Endothelial cell of umbilical vein (primary cell): Measurements from ENCODE around the gene FILIP1L. TPM values are rescaled to one million over a fixed set of nuclear protein-coding genes. Genes with fewer than 3 reads are reported as not detected.

Experiments
- BruUV-seq: library from RNA; stranded (reverse); fragments of 400-500 nt; replicated peaks from 2 replicates; lab custom pipeline; 2021; lab: Mats Ljungman, UMichigan
- CTCF ChIA-PET: fragments of 300-600, 350-600 bp; sonication (Branson Sonifier 250); formaldehyde crosslinking; loops from one replicate; lab custom pipeline; 2021; ENCODE audit warnings: antibody characterized with exemption, inconsistent platforms; lab: Charles Lee
- POLR2A ChIA-PET: fragments of 300-600, 350-600 bp; sonication (Branson Sonifier 250); formaldehyde crosslinking; loops from one replicate; lab custom pipeline; 2021; ENCODE audit warnings: antibody characterized with exemption, inconsistent platforms; lab: Charles Lee
- DNase-seq: peaks from one replicate; pipeline ENCODE4 v3.0.0-alpha.2; 2011; ENCODE audit warnings: low read depth, low spot score
- FAIRE-seq: peaks from 2 replicates; lab custom pipeline; 2011; peaks lifted over from hg19 to GRCh38; lab: Jason Lieb, UNC
- H2AFZ ChIP-seq: 2 replicates; pipeline ENCODE4 v1.6.0; 2012; ENCODE audit warnings: low read depth, low read length, control low read depth, inconsistent platforms
- H3K27ac ChIP-seq: 2 replicates; pipeline ENCODE4 v1.5.1; 2011; ENCODE audit warnings: low read depth, mild to moderate bottlenecking, control low read depth, low read length, moderate library complexity; ENCODE audit not compliant: insufficient read depth
- H3K27me3 ChIP-seq, 2 experiments: 2 replicates each; pipeline versions ENCODE4 v1.6.0 to v1.6.1; 2011; ENCODE audit warnings: low read length in 2 of 2, mixed read lengths in 1 of 2; ENCODE audit not compliant: control insufficient read depth in 2 of 2, insufficient read depth in 2 of 2
- H3K36me3 ChIP-seq, 2 experiments: 2 replicates in 1 of 2; 3 replicates in 1 of 2; pipeline ENCODE4 v1.5.1; 2011; ENCODE audit warnings: low read length in 2 of 2, mild to moderate bottlenecking in 1 of 2, moderate library complexity in 1 of 2; ENCODE audit not compliant: control insufficient read depth in 2 of 2, insufficient read depth in 2 of 2; ENCODE audit errors: extremely low read depth in 1 of 2
- H3K4me1 ChIP-seq: 3 replicates; pipeline ENCODE4 v1.5.1; 2011; ENCODE audit warnings: mild to moderate bottlenecking, low read length; ENCODE audit not compliant: control insufficient read depth, insufficient read depth; ENCODE audit errors: extremely low read depth
- H3K4me2 ChIP-seq: 2 replicates; pipeline ENCODE4 v1.6.1; 2011; ENCODE audit warnings: low read length, control low read depth, mixed read lengths; ENCODE audit not compliant: insufficient read depth
- H3K4me3 ChIP-seq, 3 experiments: fragments of 200-600 bp in 1 of 3; sonication (generic), shearing (Covaris generic) in 1 of 3; replicated peaks in 1 of 3; 2 replicates each; pipeline ENCODE4 v1.5.1; 2011 to 2016; ENCODE audit warnings: control low read depth in 3 of 3, low read length in 3 of 3, mild to moderate bottlenecking in 2 of 3, inconsistent platforms in 1 of 3, low read depth in 1 of 3, moderate library complexity in 1 of 3; ENCODE audit not compliant: insufficient read depth in 1 of 3
- H3K79me2 ChIP-seq: 2 replicates; pipeline ENCODE4 v1.6.0; 2012; ENCODE audit warnings: low read length, inconsistent platforms; ENCODE audit not compliant: control insufficient read depth, insufficient read depth
- H3K9ac ChIP-seq: replicated peaks from 2 replicates; pipeline ENCODE3; 2011; ENCODE audit warnings: low read length, control low read depth; ENCODE audit not compliant: insufficient read depth; ENCODE audit errors: extremely low read depth
- H3K9me1 ChIP-seq: replicated peaks from 3 replicates; pipeline ENCODE4 v1.6.0; 2011; ENCODE audit warnings: mild to moderate bottlenecking, low read length; ENCODE audit not compliant: control insufficient read depth, insufficient read depth; ENCODE audit errors: extremely low read depth
- H3K9me3 ChIP-seq: replicated peaks from 2 replicates; pipeline ENCODE4 v1.5.1; 2012; ENCODE audit warnings: low read length, inconsistent platforms; ENCODE audit not compliant: control insufficient read depth, insufficient read depth
- H4K20me1 ChIP-seq: replicated peaks from 2 replicates; pipeline ENCODE3; 2011; ENCODE audit warnings: mild to moderate bottlenecking, low read length; ENCODE audit not compliant: control insufficient read depth, insufficient read depth; ENCODE audit errors: extremely low read depth
- CTCF ChIP-seq, 2 donors: IDR thresholded peaks; 1 replicate in 1 of 2; 2 replicates in 1 of 2; pipeline ENCODE4 v1.5.1; 2011; ENCODE audit warnings: low read length in 2 of 2, mild to moderate bottlenecking in 2 of 2, moderate library complexity in 2 of 2, control low read depth in 1 of 2, inconsistent platforms in 1 of 2, low read depth in 1 of 2; ENCODE audit not compliant: insufficient read depth in 1 of 2; ENCODE audit errors: extremely low read depth in 1 of 2
- EZH2 ChIP-seq: IDR thresholded peaks from 2 replicates; pipeline ENCODE4 v1.6.1; 2012; ENCODE audit warnings: borderline replicate concordance, low read depth, mild to moderate bottlenecking, moderate library complexity, low read length, inconsistent platforms; ENCODE audit not compliant: severe bottlenecking
- FOS ChIP-seq: IDR thresholded peaks from 2 replicates; pipeline ENCODE4 v1.6.1; 2011; ENCODE audit warnings: mild to moderate bottlenecking, low read length, moderate library complexity, borderline replicate concordance; ENCODE audit not compliant: insufficient read depth
- GATA2 ChIP-seq: IDR thresholded peaks from 2 replicates; pipeline ENCODE4 v1.7.0; 2011; ENCODE audit warnings: low read depth, mild to moderate bottlenecking, moderate library complexity, mixed read lengths, low read length; ENCODE audit not compliant: insufficient read length, insufficient read depth
- JUN ChIP-seq: IDR thresholded peaks from 2 replicates; pipeline ENCODE4 v1.6.1; 2011; ENCODE audit warnings: borderline replicate concordance, low read depth; ENCODE audit not compliant: insufficient read length, insufficient read depth
- MYC ChIP-seq: IDR thresholded peaks from one replicate; pipeline ENCODE4 v1.6.1; 2011; ENCODE audit warnings: mild to moderate bottlenecking, low read depth, low read length
- POLR2A ChIP-seq: IDR thresholded peaks from 2 replicates; pipeline ENCODE4 v1.6.1; 2012; ENCODE audit warnings: low read depth, mild to moderate bottlenecking, control low read depth, low read length
- POLR2AphosphoS5 ChIP-seq: IDR thresholded peaks from 2 replicates; pipeline ENCODE4 v1.6.1; 2012; ENCODE audit warnings: low read depth, mild to moderate bottlenecking, control low read depth, low read length, moderate library complexity; ENCODE audit not compliant: insufficient read depth
- dilution Hi-C: fragments of 300-500 bp; cut with MboI; formaldehyde crosslinking; loops from one replicate; pipeline ENCODE4 v1.15.0; 2019; ENCODE audit warnings: low sequenced_read_pairs; ENCODE audit not compliant: extremely low pct_ligation_motif_present
- intact Hi-C: fragments of 100-400 bp; cut with micrococcal nuclease; formaldehyde crosslinking; loops from one replicate; pipeline ENCODE4 v1.10.0; 2022
- polyA plus RNA-seq, 4 experiments: library from polyadenylated mRNA; depleted of rRNA in 3 of 4; stranded (reverse) in 3 of 4; unstranded in 1 of 4; fragments of >200 nt; gene quantifications; 2 replicates each; pipeline versions ENCODE4 v1.2.1 to v1.2.3, GENCODE V29; 2011 to 2012; ENCODE audit warnings: missing spikeins in 1 of 4
- total RNA-seq: library from RNA; stranded (reverse); gene quantifications from 2 replicates; pipeline ENCODE4 v1.2.3, GENCODE V29; 2021
- TF ChIP-seq, protein P1 (sequence below): IDR thresholded peaks from 2 replicates; pipeline ENCODE4 v1.6.1; 2011; ENCODE audit not compliant: insufficient read depth, insufficient read length

The FILIP1L gene
- total and polyA plus RNA-seq, 2 donors (not counting 3 experiments of a cell fraction or from before 2014, with no cell fraction given): 26.0 to 29.9 TPM

- no peak overlapping the region for H3K9ac ChIP-seq
- no peaks in the 10 kb centered on the region for H4K20me1 ChIP-seq
- H3K36me3 ChIP-seq: no peaks in the 10 kb centered on the region
- ChIA-PET POLR2A (no interaction called here), CTCF (interaction anchor here (1.5 to 8.9 kb wide), 5 partner anchors 13 to 224 kb away, joined by 4 to 197 read pairs (median 14); no protein-coding TSS in a partner anchor)
- H3K9me3 ChIP-seq: no peaks in the 10 kb centered on the region
- H3K4me1 ChIP-seq: peaks cover 12% of the 10 kb centered on the region
- no peak overlapping the region for H3K4me2 ChIP-seq
- TF ChIP-seq JUN (no peak), GATA2 (no peak), FOS (no peak), EZH2 (no peak), POLR2AphosphoS5 (no peak), POLR2A (no peak), MYC (no peak), CTCF (IDR thresholded peaks at IDR 0.05; ENCODE audit: extremely low read depth in 1 of 2, insufficient read depth in 1 of 2, low read depth in 1 of 2, low read length in 2 of 2) (no peak)
- TF ChIP-seq, protein P1, sequence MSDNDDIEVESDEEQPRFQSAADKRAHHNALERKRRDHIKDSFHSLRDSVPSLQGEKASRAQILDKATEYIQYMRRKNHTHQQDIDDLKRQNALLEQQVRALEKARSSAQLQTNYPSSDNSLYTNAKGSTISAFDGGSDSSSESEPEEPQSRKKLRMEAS: no peak
- no peak for DNase-seq
- H3K9me1 ChIP-seq: no peaks in the 10 kb centered on the region
- no peak overlapping the region for H3K27ac ChIP-seq
- no peak overlapping the region for H3K4me3 ChIP-seq
- intact Hi-C loops (loop anchor here (5.0 to 10.0 kb wide), 2 partner anchors 195 to 527 kb away; no protein-coding TSS in a partner anchor), dilution Hi-C loops (no loop called here)
- no peak for FAIRE-seq
- no peaks in the 10 kb centered on the region for H3K79me2 ChIP-seq
- BruUV-seq: no TSS peak
- no peak overlapping the region for H2AFZ ChIP-seq
- no peaks in the 10 kb centered on the region for H3K27me3 ChIP-seq
Measured at GRCh38 chr3:100067589-100067988, 46.7 kb downstream of the FILIP1L start.
